OCI-LY1 (cell line): Measurements from ENCODE around the gene RMC1.

Experiments
- H2AFZ ChIP-seq: fragments of 200-600 bp; sonication (generic), shearing (Covaris generic); 2 replicates; pipeline ENCODE4 v1.6.0; 2014; ENCODE audit warnings: antibody characterized with exemption, mild to moderate bottlenecking, low read length
- H3F3A ChIP-seq: fragments of 200-600 bp; sonication (generic), shearing (Covaris generic); 2 replicates; pipeline ENCODE4 v1.6.0; 2014; ENCODE audit warnings: mild to moderate bottlenecking, antibody characterized with exemption, low read length, moderate library complexity; ENCODE audit not compliant: insufficient read depth
- H3K27ac ChIP-seq: fragments of 200-600 bp; sonication (generic); 2 replicates; pipeline ENCODE4 v1.5.1; 2014; ENCODE audit warnings: low read length, mixed run types, mild to moderate bottlenecking, low read depth; ENCODE audit not compliant: poor library complexity, severe bottlenecking
- H3K27me3 ChIP-seq: fragments of 200-600 bp; sonication (generic); 2 replicates; pipeline ENCODE4 v1.6.0; 2014; ENCODE audit warnings: antibody characterized with exemption, mild to moderate bottlenecking, low read length, moderate library complexity; ENCODE audit not compliant: insufficient read depth
- H3K36me3 ChIP-seq: fragments of 200-600 bp; sonication (generic); 2 replicates; pipeline ENCODE4 v1.6.1; 2014; ENCODE audit warnings: mild to moderate bottlenecking, antibody characterized with exemption, low read length, moderate library complexity, mixed read lengths; ENCODE audit not compliant: insufficient read depth
- H3K4me1 ChIP-seq: fragments of 200-600 bp; sonication (generic); 2 replicates; pipeline ENCODE4 v1.5.1; 2014; ENCODE audit warnings: mild to moderate bottlenecking, low read length, moderate library complexity; ENCODE audit not compliant: insufficient read depth, severe bottlenecking
- H3K4me2 ChIP-seq: fragments of 200-600 bp; sonication (generic), shearing (Covaris generic); 2 replicates; pipeline ENCODE4 v1.6.1; 2014; ENCODE audit warnings: low read length
- H3K4me3 ChIP-seq: fragments of 200-600 bp; sonication (generic); 2 replicates; pipeline ENCODE4 v1.5.1; 2014; ENCODE audit warnings: low read length, low read depth, mild to moderate bottlenecking, mixed read lengths; ENCODE audit not compliant: poor library complexity, severe bottlenecking
- H3K79me2 ChIP-seq: fragments of 200-600 bp; shearing (Covaris generic); 2 replicates; pipeline ENCODE4 v1.6.1; 2016; ENCODE audit warnings: mixed run types, low read length, mixed read lengths; ENCODE audit not compliant: insufficient read depth
- H3K9ac ChIP-seq: fragments of 200-600 bp; sonication (generic), shearing (Covaris generic); 2 replicates; pipeline ENCODE4 v1.6.1; 2014; ENCODE audit warnings: mild to moderate bottlenecking, low read length, mixed read lengths
- H3K9me2 ChIP-seq: fragments of 200-600 bp; sonication (generic), shearing (Covaris generic); 2 replicates; pipeline ENCODE4 v1.6.1; 2014; ENCODE audit warnings: low read depth, mild to moderate bottlenecking, low read length, mixed read lengths
- H3K9me3 ChIP-seq: fragments of 200-600 bp; shearing (Covaris generic); 2 replicates; pipeline ENCODE4 v1.6.1; 2014; ENCODE audit warnings: low read length, mixed read lengths
- H4K20me1 ChIP-seq: fragments of 200-600 bp; sonication (generic), shearing (Covaris generic); 2 replicates; pipeline ENCODE4 v1.6.0; 2016; ENCODE audit warnings: mild to moderate bottlenecking, low read length; ENCODE audit not compliant: insufficient read depth
- EZH2 ChIP-seq: fragments of 200-600 bp; sonication (generic), shearing (Covaris generic); IDR thresholded peaks from 2 replicates; pipeline ENCODE4 v1.8.0; 2017; ENCODE audit warnings: borderline replicate concordance, mixed run types, mild to moderate bottlenecking, antibody characterized with exemption, low read length, moderate library complexity, mixed read lengths
- TF ChIP-seq, protein P1 (sequence below): fragments of 200-600 bp; sonication (generic), shearing (Covaris generic); IDR thresholded peaks from 2 replicates; pipeline ENCODE4 v1.5.1; 2017; ENCODE audit warnings: mild to moderate bottlenecking, antibody characterized with exemption, low read length, moderate library complexity, mixed read lengths

Gene RMC1

DNA sequence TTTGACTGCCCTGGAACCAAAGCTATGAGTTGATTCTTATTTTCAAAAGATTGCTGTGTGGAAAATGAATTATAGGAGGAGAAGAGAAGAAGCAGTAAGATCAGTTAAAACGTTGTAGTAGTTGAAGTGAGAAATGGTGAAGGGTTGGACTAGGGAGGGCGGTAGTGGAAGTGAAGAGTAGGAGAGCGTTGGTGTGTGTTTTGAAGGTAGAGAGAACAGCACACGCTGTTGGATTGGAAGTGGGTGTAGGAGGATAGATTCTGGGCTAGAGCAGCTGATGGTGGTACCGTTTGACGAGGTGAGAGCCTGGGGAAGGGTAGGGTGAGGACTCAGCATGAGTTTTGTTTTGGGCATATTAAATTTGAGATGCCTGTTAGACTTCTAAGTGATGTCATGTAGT lies 31.8 kb upstream of the RMC1 start:
- Histone ChIP-seq H3K79me2 (no peaks in the 10 kb centered on the region), H3K4me1 (no peaks in the 10 kb centered on the region), H3K9ac (no peak overlapping the region), H3K4me3 (no peak overlapping the region), H4K20me1 (no peaks in the 10 kb centered on the region), H3K27me3 (no peaks in the 10 kb centered on the region), H3F3A (no peaks in the 10 kb centered on the region), H3K4me2 (no peak overlapping the region), H3K36me3 (peaks cover 86% of the 10 kb centered on the region), H3K9me3 (no peaks in the 10 kb centered on the region), H3K9me2 (no peaks in the 10 kb centered on the region), H2AFZ (no peak overlapping the region), H3K27ac (no peak overlapping the region)
- TF ChIP-seq EZH2, result no peak
- TF ChIP-seq, protein P1, sequence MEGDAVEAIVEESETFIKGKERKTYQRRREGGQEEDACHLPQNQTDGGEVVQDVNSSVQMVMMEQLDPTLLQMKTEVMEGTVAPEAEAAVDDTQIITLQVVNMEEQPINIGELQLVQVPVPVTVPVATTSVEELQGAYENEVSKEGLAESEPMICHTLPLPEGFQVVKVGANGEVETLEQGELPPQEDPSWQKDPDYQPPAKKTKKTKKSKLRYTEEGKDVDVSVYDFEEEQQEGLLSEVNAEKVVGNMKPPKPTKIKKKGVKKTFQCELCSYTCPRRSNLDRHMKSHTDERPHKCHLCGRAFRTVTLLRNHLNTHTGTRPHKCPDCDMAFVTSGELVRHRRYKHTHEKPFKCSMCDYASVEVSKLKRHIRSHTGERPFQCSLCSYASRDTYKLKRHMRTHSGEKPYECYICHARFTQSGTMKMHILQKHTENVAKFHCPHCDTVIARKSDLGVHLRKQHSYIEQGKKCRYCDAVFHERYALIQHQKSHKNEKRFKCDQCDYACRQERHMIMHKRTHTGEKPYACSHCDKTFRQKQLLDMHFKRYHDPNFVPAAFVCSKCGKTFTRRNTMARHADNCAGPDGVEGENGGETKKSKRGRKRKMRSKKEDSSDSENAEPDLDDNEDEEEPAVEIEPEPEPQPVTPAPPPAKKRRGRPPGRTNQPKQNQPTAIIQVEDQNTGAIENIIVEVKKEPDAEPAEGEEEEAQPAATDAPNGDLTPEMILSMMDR, result no peak

DNA sequence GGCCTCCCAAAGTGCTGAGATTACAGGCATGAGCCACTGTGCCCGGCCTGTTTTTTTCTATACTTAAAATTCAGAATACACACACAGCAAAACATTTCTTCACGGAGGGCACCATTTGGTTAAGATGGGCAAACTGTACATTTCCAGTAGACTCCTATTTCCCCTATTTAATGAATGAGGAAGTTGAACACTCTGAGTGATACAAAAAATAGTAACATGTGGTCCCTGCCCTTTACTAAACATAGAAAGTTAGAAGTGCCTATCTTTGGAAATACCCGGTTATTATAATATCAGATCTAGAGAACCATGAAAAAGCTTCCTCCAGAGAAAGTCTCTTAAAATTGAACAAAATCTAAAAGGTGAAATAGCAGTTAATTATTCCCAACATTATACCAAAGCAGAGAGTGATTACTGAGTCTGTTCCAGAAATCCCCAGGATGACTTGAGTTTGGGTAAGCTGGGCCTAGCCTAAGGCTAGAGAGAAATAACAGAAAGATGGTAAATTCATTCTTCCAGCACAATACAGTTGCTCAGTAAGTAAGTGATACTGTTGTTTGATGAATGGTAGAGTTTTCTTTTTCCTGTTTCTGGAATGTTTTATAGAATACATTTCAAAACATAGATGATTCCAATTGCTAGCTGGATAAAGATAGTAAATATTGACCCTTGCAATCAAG lies 23.3 kb upstream of the RMC1 start:
- Histone ChIP-seq H4K20me1 (no peaks in the 10 kb centered on the region), H3K27ac (no peak overlapping the region), H3K27me3 (no peaks in the 10 kb centered on the region), H3F3A (no peaks in the 10 kb centered on the region; the same call in 1 of the 2 replicates), H3K4me1 (peaks cover 12% of the 10 kb centered on the region), H3K36me3 (peaks cover 78% of the 10 kb centered on the region), H3K4me3 (no peak overlapping the region), H3K9ac (no peak overlapping the region), H3K9me3 (no peaks in the 10 kb centered on the region), H3K9me2 (no peaks in the 10 kb centered on the region), H3K4me2 (no peak overlapping the region), H2AFZ (no peak overlapping the region), H3K79me2 (no peaks in the 10 kb centered on the region)
- no peak for TF ChIP-seq EZH2
- TF ChIP-seq, protein P1, result no peak

DNA sequence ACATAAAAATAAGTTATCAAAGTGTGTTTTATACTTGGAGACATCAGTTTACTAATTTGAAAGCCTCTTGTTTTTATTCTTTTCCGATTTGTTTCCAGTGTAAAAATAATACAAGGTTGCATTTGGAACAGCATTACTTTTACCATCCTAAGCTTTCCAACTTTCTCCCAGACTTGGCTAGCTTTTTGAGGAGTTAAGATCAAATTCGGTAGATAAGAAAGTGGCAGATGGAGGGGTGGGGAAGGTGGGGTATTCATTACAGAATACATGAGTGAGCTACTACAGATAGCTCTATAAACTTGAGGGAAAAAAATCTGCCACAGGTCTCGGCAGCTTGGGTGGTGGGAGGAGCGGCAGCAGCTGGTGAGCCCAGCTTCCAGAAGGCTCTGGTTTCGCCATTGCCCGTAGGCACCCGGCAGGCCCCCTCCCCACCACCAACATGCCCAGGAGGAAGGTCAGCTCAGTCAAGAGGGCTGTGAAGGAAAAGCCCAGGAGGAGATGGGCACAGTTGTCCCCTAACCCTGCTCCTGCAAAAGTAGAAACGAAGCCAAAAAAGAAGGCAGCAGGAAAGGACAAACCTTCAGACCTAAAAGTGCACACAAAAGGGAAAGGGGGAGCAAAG lies 18.6 kb upstream of the RMC1 start:
- H3K4me2 ChIP-seq, result no peak overlapping the region
- H3K79me2 ChIP-seq, result no peaks in the 10 kb centered on the region
- H4K20me1 ChIP-seq, result no peaks in the 10 kb centered on the region
- H3F3A ChIP-seq, result peaks cover 3% of the 10 kb centered on the region
- no peak overlapping the region for H3K9ac ChIP-seq
- H3K4me1 ChIP-seq, result peaks cover 18% of the 10 kb centered on the region
- H3K27ac ChIP-seq, result peak overlapping the region; percentile 14
- no peak overlapping the region for H2AFZ ChIP-seq
- TF ChIP-seq, protein P1, result no peak
- no peak for TF ChIP-seq EZH2
- H3K4me3 ChIP-seq, result no peak overlapping the region
- H3K9me3 ChIP-seq, result no peaks in the 10 kb centered on the region
- no peaks in the 10 kb centered on the region for H3K27me3 ChIP-seq
- no peaks in the 10 kb centered on the region for H3K9me2 ChIP-seq
- peaks cover 36% of the 10 kb centered on the region for H3K36me3 ChIP-seq
